Endothelial cell of umbilical vein (primary cell): Measurements from ENCODE around the gene LSG1. TPM values are rescaled to one million over a fixed set of nuclear protein-coding genes. Genes with fewer than 3 reads are reported as not detected.

ENCODE experiments used
- BruUV-seq: library from RNA; stranded (reverse); fragments of 400-500 nt; replicated peaks from 2 replicates; lab custom pipeline; 2021; lab: Mats Ljungman, UMichigan
- CTCF ChIA-PET: fragments of 300-600, 350-600 bp; sonication (Branson Sonifier 250); formaldehyde crosslinking; loops from one replicate; lab custom pipeline; 2021; ENCODE audit warnings: antibody characterized with exemption, inconsistent platforms; lab: Charles Lee
- POLR2A ChIA-PET: fragments of 300-600, 350-600 bp; sonication (Branson Sonifier 250); formaldehyde crosslinking; loops from one replicate; lab custom pipeline; 2021; ENCODE audit warnings: antibody characterized with exemption, inconsistent platforms; lab: Charles Lee
- DNase-seq: peaks from one replicate; pipeline ENCODE4 v3.0.0-alpha.2; 2011; ENCODE audit warnings: low read depth, low spot score
- FAIRE-seq: peaks from 2 replicates; lab custom pipeline; 2011; peaks lifted over from hg19 to GRCh38; lab: Jason Lieb, UNC
- H2AFZ ChIP-seq: 2 replicates; pipeline ENCODE4 v1.6.0; 2012; ENCODE audit warnings: low read depth, low read length, control low read depth, inconsistent platforms
- H3K27ac ChIP-seq: 2 replicates; pipeline ENCODE4 v1.5.1; 2011; ENCODE audit warnings: low read depth, mild to moderate bottlenecking, control low read depth, low read length, moderate library complexity; ENCODE audit not compliant: insufficient read depth
- H3K27me3 ChIP-seq, 2 experiments: 2 replicates each; pipeline versions ENCODE4 v1.6.0 to v1.6.1; 2011; ENCODE audit warnings: low read length in 2 of 2, mixed read lengths in 1 of 2; ENCODE audit not compliant: control insufficient read depth in 2 of 2, insufficient read depth in 2 of 2
- H3K36me3 ChIP-seq, 2 experiments: 2 replicates in 1 of 2; 3 replicates in 1 of 2; pipeline ENCODE4 v1.5.1; 2011; ENCODE audit warnings: low read length in 2 of 2, mild to moderate bottlenecking in 1 of 2, moderate library complexity in 1 of 2; ENCODE audit not compliant: control insufficient read depth in 2 of 2, insufficient read depth in 2 of 2; ENCODE audit errors: extremely low read depth in 1 of 2
- H3K4me1 ChIP-seq: 3 replicates; pipeline ENCODE4 v1.5.1; 2011; ENCODE audit warnings: mild to moderate bottlenecking, low read length; ENCODE audit not compliant: control insufficient read depth, insufficient read depth; ENCODE audit errors: extremely low read depth
- H3K4me2 ChIP-seq: 2 replicates; pipeline ENCODE4 v1.6.1; 2011; ENCODE audit warnings: low read length, control low read depth, mixed read lengths; ENCODE audit not compliant: insufficient read depth
- H3K4me3 ChIP-seq, 3 experiments: fragments of 200-600 bp in 1 of 3; sonication (generic), shearing (Covaris generic) in 1 of 3; replicated peaks in 1 of 3; 2 replicates each; pipeline ENCODE4 v1.5.1; 2011 to 2016; ENCODE audit warnings: control low read depth in 3 of 3, low read length in 3 of 3, mild to moderate bottlenecking in 2 of 3, inconsistent platforms in 1 of 3, low read depth in 1 of 3, moderate library complexity in 1 of 3; ENCODE audit not compliant: insufficient read depth in 1 of 3
- H3K79me2 ChIP-seq: 2 replicates; pipeline ENCODE4 v1.6.0; 2012; ENCODE audit warnings: low read length, inconsistent platforms; ENCODE audit not compliant: control insufficient read depth, insufficient read depth
- H3K9ac ChIP-seq: replicated peaks from 2 replicates; pipeline ENCODE3; 2011; ENCODE audit warnings: low read length, control low read depth; ENCODE audit not compliant: insufficient read depth; ENCODE audit errors: extremely low read depth
- H3K9me1 ChIP-seq: replicated peaks from 3 replicates; pipeline ENCODE4 v1.6.0; 2011; ENCODE audit warnings: mild to moderate bottlenecking, low read length; ENCODE audit not compliant: control insufficient read depth, insufficient read depth; ENCODE audit errors: extremely low read depth
- H3K9me3 ChIP-seq: replicated peaks from 2 replicates; pipeline ENCODE4 v1.5.1; 2012; ENCODE audit warnings: low read length, inconsistent platforms; ENCODE audit not compliant: control insufficient read depth, insufficient read depth
- H4K20me1 ChIP-seq: replicated peaks from 2 replicates; pipeline ENCODE3; 2011; ENCODE audit warnings: mild to moderate bottlenecking, low read length; ENCODE audit not compliant: control insufficient read depth, insufficient read depth; ENCODE audit errors: extremely low read depth
- EZH2 ChIP-seq: IDR thresholded peaks from 2 replicates; pipeline ENCODE4 v1.6.1; 2012; ENCODE audit warnings: borderline replicate concordance, low read depth, mild to moderate bottlenecking, moderate library complexity, low read length, inconsistent platforms; ENCODE audit not compliant: severe bottlenecking
- FOS ChIP-seq: IDR thresholded peaks from 2 replicates; pipeline ENCODE4 v1.6.1; 2011; ENCODE audit warnings: mild to moderate bottlenecking, low read length, moderate library complexity, borderline replicate concordance; ENCODE audit not compliant: insufficient read depth
- GATA2 ChIP-seq: IDR thresholded peaks from 2 replicates; pipeline ENCODE4 v1.7.0; 2011; ENCODE audit warnings: low read depth, mild to moderate bottlenecking, moderate library complexity, mixed read lengths, low read length; ENCODE audit not compliant: insufficient read length, insufficient read depth
- JUN ChIP-seq: IDR thresholded peaks from 2 replicates; pipeline ENCODE4 v1.6.1; 2011; ENCODE audit warnings: borderline replicate concordance, low read depth; ENCODE audit not compliant: insufficient read length, insufficient read depth
- MYC ChIP-seq: IDR thresholded peaks from one replicate; pipeline ENCODE4 v1.6.1; 2011; ENCODE audit warnings: mild to moderate bottlenecking, low read depth, low read length
- POLR2A ChIP-seq: IDR thresholded peaks from 2 replicates; pipeline ENCODE4 v1.6.1; 2012; ENCODE audit warnings: low read depth, mild to moderate bottlenecking, control low read depth, low read length
- POLR2AphosphoS5 ChIP-seq: IDR thresholded peaks from 2 replicates; pipeline ENCODE4 v1.6.1; 2012; ENCODE audit warnings: low read depth, mild to moderate bottlenecking, control low read depth, low read length, moderate library complexity; ENCODE audit not compliant: insufficient read depth
- dilution Hi-C: fragments of 300-500 bp; cut with MboI; formaldehyde crosslinking; loops from one replicate; pipeline ENCODE4 v1.15.0; 2019; ENCODE audit warnings: low sequenced_read_pairs; ENCODE audit not compliant: extremely low pct_ligation_motif_present
- intact Hi-C: fragments of 100-400 bp; cut with micrococcal nuclease; formaldehyde crosslinking; loops from one replicate; pipeline ENCODE4 v1.10.0; 2022
- polyA plus RNA-seq, 4 experiments: library from polyadenylated mRNA; depleted of rRNA in 3 of 4; stranded (reverse) in 3 of 4; unstranded in 1 of 4; fragments of >200 nt; gene quantifications; 2 replicates each; pipeline versions ENCODE4 v1.2.1 to v1.2.3, GENCODE V29; 2011 to 2012; ENCODE audit warnings: missing spikeins in 1 of 4
- total RNA-seq: library from RNA; stranded (reverse); gene quantifications from 2 replicates; pipeline ENCODE4 v1.2.3, GENCODE V29; 2021
- TF ChIP-seq, protein P1 (sequence below): IDR thresholded peaks from 2 replicates; pipeline ENCODE4 v1.6.1; 2011; ENCODE audit not compliant: insufficient read depth, insufficient read length
- TF ChIP-seq, protein P2 (sequence below), 2 donors: IDR thresholded peaks; 1 replicate in 1 of 2; 2 replicates in 1 of 2; pipeline ENCODE4 v1.5.1; 2011; ENCODE audit warnings: low read length in 2 of 2, mild to moderate bottlenecking in 2 of 2, moderate library complexity in 2 of 2, control low read depth in 1 of 2, inconsistent platforms in 1 of 2, low read depth in 1 of 2; ENCODE audit not compliant: insufficient read depth in 1 of 2; ENCODE audit errors: extremely low read depth in 1 of 2

LSG1 gene
- total and polyA plus RNA-seq, 2 donors (not counting 3 experiments of a cell fraction or from before 2014, with no cell fraction given) = 50.0 to 52.7 TPM

DNA sequence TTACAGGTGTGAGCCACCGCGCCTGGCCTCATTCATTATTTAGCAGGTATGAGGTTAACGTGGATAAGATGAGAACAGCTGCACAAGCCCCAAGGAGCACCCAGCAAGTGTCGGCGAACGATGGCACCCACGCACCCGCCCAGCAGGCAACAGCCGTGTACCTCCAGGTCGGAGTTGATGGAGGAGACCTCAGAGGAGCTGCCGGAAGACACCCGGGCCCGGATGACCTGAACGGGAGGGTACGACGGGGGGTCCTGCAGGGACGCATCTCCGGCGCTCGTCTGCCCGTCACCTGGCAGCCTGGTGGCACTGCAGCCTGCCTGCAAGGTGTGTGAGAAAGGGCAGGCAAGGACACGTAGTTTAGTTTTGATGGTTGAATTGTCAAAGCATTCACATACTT, 67.9 kb downstream of the LSG1 start:
- H3K27ac ChIP-seq = no peak overlapping the region
- H3K9me1 ChIP-seq = no peaks in the 10 kb centered on the region
- H3K9ac ChIP-seq = no peak overlapping the region
- H3K4me3 ChIP-seq = no peak overlapping the region
- no peaks in the 10 kb centered on the region for H3K27me3 ChIP-seq
- H3K36me3 ChIP-seq = peaks cover 11 to 39% of the 10 kb centered on the region in 2 experiments
- no peaks in the 10 kb centered on the region for H4K20me1 ChIP-seq
- FAIRE-seq (no peak), DNase-seq (no peak)
- no peak overlapping the region for H2AFZ ChIP-seq
- intact Hi-C loops = no loop called here
- dilution Hi-C loops = no loop called here
- ChIA-PET POLR2A (no interaction called here), CTCF (interaction anchor here (0.7 to 2.2 kb wide), 10 partner anchors 8 to 79 kb away, joined by 3 to 20 read pairs (median 4); partner anchors contain the start of gene TMEM44)
- H3K79me2 ChIP-seq = no peaks in the 10 kb centered on the region
- TF ChIP-seq GATA2 (no peak), POLR2A (no peak), POLR2AphosphoS5 (no peak), JUN (no peak), FOS (no peak), EZH2 (no peak), MYC (no peak)
- TF ChIP-seq, protein P1, sequence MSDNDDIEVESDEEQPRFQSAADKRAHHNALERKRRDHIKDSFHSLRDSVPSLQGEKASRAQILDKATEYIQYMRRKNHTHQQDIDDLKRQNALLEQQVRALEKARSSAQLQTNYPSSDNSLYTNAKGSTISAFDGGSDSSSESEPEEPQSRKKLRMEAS = no peak
- TF ChIP-seq, protein P2, sequence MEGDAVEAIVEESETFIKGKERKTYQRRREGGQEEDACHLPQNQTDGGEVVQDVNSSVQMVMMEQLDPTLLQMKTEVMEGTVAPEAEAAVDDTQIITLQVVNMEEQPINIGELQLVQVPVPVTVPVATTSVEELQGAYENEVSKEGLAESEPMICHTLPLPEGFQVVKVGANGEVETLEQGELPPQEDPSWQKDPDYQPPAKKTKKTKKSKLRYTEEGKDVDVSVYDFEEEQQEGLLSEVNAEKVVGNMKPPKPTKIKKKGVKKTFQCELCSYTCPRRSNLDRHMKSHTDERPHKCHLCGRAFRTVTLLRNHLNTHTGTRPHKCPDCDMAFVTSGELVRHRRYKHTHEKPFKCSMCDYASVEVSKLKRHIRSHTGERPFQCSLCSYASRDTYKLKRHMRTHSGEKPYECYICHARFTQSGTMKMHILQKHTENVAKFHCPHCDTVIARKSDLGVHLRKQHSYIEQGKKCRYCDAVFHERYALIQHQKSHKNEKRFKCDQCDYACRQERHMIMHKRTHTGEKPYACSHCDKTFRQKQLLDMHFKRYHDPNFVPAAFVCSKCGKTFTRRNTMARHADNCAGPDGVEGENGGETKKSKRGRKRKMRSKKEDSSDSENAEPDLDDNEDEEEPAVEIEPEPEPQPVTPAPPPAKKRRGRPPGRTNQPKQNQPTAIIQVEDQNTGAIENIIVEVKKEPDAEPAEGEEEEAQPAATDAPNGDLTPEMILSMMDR (IDR thresholded peaks at IDR 0.05; ENCODE audit: extremely low read depth in 1 of 2, insufficient read depth in 1 of 2, low read depth in 1 of 2, low read length in 2 of 2) = no peak
- no peaks in the 10 kb centered on the region for H3K9me3 ChIP-seq
- H3K4me2 ChIP-seq = no peak overlapping the region
- H3K4me1 ChIP-seq = no peaks in the 10 kb centered on the region
- no TSS peak for BruUV-seq
